Testis (tissue), 2 donors: Measurements from ENCODE around the gene KLHL42.

Experiments
- POLR2A ChIP-seq: fragments of 450-650 bp; IDR thresholded peaks from one replicate; pipeline ENCODE4 v1.6.1; 2017; ENCODE audit warnings: antibody characterized with exemption, mild to moderate bottlenecking, moderate library complexity
- TF ChIP-seq, protein P1 (sequence below), 3 experiments: fragments of 450-650 bp in 2 of 3; fragments of 200-600 bp in 1 of 3; sonication (generic) in 1 of 3; IDR thresholded peaks; one replicate each; pipeline ENCODE4 v1.5.1; 2016 to 2019; ENCODE audit warnings: antibody characterized with exemption in 3 of 3, mild to moderate bottlenecking in 2 of 3, moderate library complexity in 1 of 3

DNA sequence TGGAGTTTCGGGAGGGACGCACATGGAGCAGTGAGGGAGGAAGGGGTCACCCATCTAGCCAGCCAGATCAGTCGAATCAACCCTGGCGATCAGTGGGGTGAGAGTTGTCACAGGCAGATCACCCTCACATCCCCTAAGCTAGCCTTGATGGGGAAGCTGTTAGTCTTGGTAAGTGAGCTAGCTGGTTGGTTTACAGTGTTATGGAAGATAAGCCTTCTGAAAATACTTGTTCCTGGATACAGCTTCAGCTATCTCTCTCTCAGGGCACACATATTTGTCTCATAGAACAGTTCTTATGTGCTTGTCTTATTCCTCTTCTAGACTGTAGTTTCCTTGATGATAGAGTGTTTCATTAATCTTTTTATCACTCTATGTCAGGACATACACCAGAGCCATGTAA lies 26.2 kb downstream of the KLHL42 start:
- TF ChIP-seq, protein P1, sequence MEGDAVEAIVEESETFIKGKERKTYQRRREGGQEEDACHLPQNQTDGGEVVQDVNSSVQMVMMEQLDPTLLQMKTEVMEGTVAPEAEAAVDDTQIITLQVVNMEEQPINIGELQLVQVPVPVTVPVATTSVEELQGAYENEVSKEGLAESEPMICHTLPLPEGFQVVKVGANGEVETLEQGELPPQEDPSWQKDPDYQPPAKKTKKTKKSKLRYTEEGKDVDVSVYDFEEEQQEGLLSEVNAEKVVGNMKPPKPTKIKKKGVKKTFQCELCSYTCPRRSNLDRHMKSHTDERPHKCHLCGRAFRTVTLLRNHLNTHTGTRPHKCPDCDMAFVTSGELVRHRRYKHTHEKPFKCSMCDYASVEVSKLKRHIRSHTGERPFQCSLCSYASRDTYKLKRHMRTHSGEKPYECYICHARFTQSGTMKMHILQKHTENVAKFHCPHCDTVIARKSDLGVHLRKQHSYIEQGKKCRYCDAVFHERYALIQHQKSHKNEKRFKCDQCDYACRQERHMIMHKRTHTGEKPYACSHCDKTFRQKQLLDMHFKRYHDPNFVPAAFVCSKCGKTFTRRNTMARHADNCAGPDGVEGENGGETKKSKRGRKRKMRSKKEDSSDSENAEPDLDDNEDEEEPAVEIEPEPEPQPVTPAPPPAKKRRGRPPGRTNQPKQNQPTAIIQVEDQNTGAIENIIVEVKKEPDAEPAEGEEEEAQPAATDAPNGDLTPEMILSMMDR (IDR thresholded peaks at IDR 0.05): no peak
- TF ChIP-seq POLR2A: no peak
